Measurements from ENCODE around the gene MAGI2. TPM values are rescaled to one million over a fixed set of nuclear protein-coding genes. Genes with fewer than 3 reads are reported as not detected.

Gene MAGI2
- total and polyA plus RNA-seq, 2 of the 13 experiments (the other 11 are each of a cell fraction or from before 2014, with no cell fraction given) = 1.5 to 3.8 TPM

DNA sequence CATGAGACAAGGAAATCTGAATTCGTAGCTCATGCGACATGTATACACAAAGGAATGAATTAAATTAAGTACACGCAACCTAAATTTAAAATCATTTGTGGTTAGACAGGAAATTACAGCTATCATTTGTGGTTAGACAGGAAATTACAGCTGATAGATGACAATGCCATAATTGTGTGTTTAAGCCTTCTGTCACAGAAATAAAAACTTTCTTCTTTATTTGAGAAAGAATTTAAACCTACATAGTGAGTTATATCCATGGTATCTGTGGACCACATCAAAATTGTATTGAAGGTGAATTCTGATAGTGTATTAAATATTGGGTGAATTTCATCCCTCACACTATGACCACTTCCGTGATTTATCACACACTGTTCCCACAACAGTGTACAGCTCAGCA lies 362.9 kb downstream of the MAGI2 start:
- ATAC-seq = no peak
- no peak overlapping the region for H2AFZ ChIP-seq (ENCODE audit: low read length)
- no peaks in the 10 kb centered on the region for H3K9me3 ChIP-seq (ENCODE audit: low read length)
- BruUV-seq (replicated peaks) = no TSS peak
- FAIRE-seq = no peak
- H3K27me3 ChIP-seq (ENCODE audit: control insufficient read depth in 1 of 2, insufficient read depth in 2 of 2, low read length in 2 of 2) = no peaks in the 10 kb centered on the region
- H4K20me1 ChIP-seq (ENCODE audit: insufficient read depth, low read length) = no peaks in the 10 kb centered on the region
- no peak overlapping the region for H3K4me3 ChIP-seq (replicated peaks in 1 of 3; ENCODE audit: insufficient read depth in 1 of 3, low read depth in 2 of 3, low read length in 3 of 3)
- TF ChIP-seq ZZZ3 (CRISPR knock-in tag; IDR thresholded peaks at IDR 0.05; ENCODE audit: borderline replicate concordance) = no peak
- no peak for TF ChIP-seq NCOA2 (CRISPR knock-in tag; IDR thresholded peaks at IDR 0.05)
- TF ChIP-seq ZNF75D (CRISPR knock-in tag; IDR thresholded peaks at IDR 0.05; ENCODE audit: borderline replicate concordance) = no peak
- no peak for TF ChIP-seq ZSCAN25 (CRISPR knock-in tag; IDR thresholded peaks at IDR 0.05)
- no peak for TF ChIP-seq GTF2F1 (IDR thresholded peaks at IDR 0.05; ENCODE audit: low read length)
- TF ChIP-seq, protein P1, sequence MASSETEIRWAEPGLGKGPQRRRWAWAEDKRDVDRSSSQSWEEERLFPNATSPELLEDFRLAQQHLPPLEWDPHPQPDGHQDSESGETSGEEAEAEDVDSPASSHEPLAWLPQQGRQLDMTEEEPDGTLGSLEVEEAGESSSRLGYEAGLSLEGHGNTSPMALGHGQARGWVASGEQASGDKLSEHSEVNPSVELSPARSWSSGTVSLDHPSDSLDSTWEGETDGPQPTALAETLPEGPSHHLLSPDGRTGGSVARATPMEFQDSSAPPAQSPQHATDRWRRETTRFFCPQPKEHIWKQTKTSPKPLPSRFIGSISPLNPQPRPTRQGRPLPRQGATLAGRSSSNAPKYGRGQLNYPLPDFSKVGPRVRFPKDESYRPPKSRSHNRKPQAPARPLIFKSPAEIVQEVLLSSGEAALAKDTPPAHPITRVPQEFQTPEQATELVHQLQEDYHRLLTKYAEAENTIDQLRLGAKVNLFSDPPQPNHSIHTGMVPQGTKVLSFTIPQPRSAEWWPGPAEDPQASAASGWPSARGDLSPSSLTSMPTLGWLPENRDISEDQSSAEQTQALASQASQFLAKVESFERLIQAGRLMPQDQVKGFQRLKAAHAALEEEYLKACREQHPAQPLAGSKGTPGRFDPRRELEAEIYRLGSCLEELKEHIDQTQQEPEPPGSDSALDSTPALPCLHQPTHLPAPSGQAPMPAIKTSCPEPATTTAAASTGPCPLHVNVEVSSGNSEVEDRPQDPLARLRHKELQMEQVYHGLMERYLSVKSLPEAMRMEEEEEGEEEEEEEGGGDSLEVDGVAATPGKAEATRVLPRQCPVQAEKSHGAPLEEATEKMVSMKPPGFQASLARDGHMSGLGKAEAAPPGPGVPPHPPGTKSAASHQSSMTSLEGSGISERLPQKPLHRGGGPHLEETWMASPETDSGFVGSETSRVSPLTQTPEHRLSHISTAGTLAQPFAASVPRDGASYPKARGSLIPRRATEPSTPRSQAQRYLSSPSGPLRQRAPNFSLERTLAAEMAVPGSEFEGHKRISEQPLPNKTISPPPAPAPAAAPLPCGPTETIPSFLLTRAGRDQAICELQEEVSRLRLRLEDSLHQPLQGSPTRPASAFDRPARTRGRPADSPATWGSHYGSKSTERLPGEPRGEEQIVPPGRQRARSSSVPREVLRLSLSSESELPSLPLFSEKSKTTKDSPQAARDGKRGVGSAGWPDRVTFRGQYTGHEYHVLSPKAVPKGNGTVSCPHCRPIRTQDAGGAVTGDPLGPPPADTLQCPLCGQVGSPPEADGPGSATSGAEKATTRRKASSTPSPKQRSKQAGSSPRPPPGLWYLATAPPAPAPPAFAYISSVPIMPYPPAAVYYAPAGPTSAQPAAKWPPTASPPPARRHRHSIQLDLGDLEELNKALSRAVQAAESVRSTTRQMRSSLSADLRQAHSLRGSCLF (CRISPR knock-in tag; IDR thresholded peaks at IDR 0.05; ENCODE audit: borderline replicate concordance) = no peak
- TF ChIP-seq SALL1 (CRISPR knock-in tag; IDR thresholded peaks at IDR 0.05) = no peak
- TF ChIP-seq, protein P2, sequence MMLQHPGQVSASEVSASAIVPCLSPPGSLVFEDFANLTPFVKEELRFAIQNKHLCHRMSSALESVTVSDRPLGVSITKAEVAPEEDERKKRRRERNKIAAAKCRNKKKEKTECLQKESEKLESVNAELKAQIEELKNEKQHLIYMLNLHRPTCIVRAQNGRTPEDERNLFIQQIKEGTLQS (CRISPR knock-in tag; IDR thresholded peaks at IDR 0.05) = no peak
- TF ChIP-seq ZNF7 (CRISPR knock-in tag; IDR thresholded peaks at IDR 0.05) = no peak
- TF ChIP-seq, protein P3, sequence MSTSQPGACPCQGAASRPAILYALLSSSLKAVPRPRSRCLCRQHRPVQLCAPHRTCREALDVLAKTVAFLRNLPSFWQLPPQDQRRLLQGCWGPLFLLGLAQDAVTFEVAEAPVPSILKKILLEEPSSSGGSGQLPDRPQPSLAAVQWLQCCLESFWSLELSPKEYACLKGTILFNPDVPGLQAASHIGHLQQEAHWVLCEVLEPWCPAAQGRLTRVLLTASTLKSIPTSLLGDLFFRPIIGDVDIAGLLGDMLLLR (CRISPR knock-in tag; IDR thresholded peaks at IDR 0.05) = no peak
- no peak for TF ChIP-seq SAFB2 (CRISPR knock-in tag; IDR thresholded peaks at IDR 0.05; ENCODE audit: borderline replicate concordance, low read depth)
- no peak for TF ChIP-seq ZKSCAN8 (CRISPR knock-in tag; IDR thresholded peaks at IDR 0.05; ENCODE audit: borderline replicate concordance)
- no peak for TF ChIP-seq ZNF878 (CRISPR knock-in tag; IDR thresholded peaks at IDR 0.05)
- no peak for TF ChIP-seq RFXAP (CRISPR knock-in tag; IDR thresholded peaks at IDR 0.05; ENCODE audit: borderline replicate concordance)
- no peak for TF ChIP-seq ZNF749 (CRISPR knock-in tag; IDR thresholded peaks at IDR 0.05; ENCODE audit: borderline replicate concordance)
- TF ChIP-seq AKAP8 (CRISPR knock-in tag; IDR thresholded peaks at IDR 0.05) = no peak
- TF ChIP-seq XBP1 (CRISPR knock-in tag; IDR thresholded peaks at IDR 0.05) = no peak
- TF ChIP-seq EHMT2 (IDR thresholded peaks at IDR 0.05; ENCODE audit: borderline replicate concordance, low read depth, low read length) = no peak
- no peaks in the 10 kb centered on the region for H3K79me2 ChIP-seq (ENCODE audit: insufficient read depth, low read length)
- H3K4me2 ChIP-seq (ENCODE audit: low read depth, low read length) = no peak overlapping the region
- no peaks in the 10 kb centered on the region for H3K4me1 ChIP-seq (ENCODE audit: insufficient read depth, low read length)
- 64% methylated on average over 4 of the region's 4 CpGs for WGBS (ENCODE audit: low lambda C conversion rate)
- no peak overlapping the region for H3K27ac ChIP-seq (ENCODE audit: extremely low read length, insufficient read depth, low read length)
- ChIA-PET POLR2A (no interaction called here), CTCF (ENCODE audit: low intra/inter-chr PET ratio, low total read pairs) (no interaction called here)
- DNase-seq (ENCODE audit: low spot score) = no peak
- no peaks in the 10 kb centered on the region for H3K36me3 ChIP-seq (replicated peaks in 1 of 2; ENCODE audit: control insufficient read depth in 1 of 2, insufficient read depth in 2 of 2, low read length in 2 of 2)
- intact Hi-C loops (cut with micrococcal nuclease; ENCODE audit: unreplicated experiment) = no loop called here
- no peak overlapping the region for H3K9ac ChIP-seq (ENCODE audit: insufficient read depth, low read depth, low read length)
- in situ Hi-C loops (cut with HindIII; ENCODE audit: extremely low pct_ligation_motif_present, low pct_unique_long_range_greater_than_20kb) = no loop called here
